Transverse colon (tissue), 4 donors: ENCODE measurements around the gene CNDP2.

Experiments used
- CTCF ChIP-seq, 5 experiments: fragments of 200-600 bp in 3 of 5; fragments of 450-650 bp in 2 of 5; sonication (generic) in 3 of 5; IDR thresholded peaks; 1 replicate in 2 of 5; 2 replicates in 3 of 5; pipeline ENCODE4 v1.5.1; 2016 to 2017; ENCODE audit warnings: antibody characterized with exemption in 5 of 5, inconsistent platforms in 3 of 5, mild to moderate bottlenecking in 2 of 5, moderate library complexity in 1 of 5
- EP300 ChIP-seq: sonication (generic); formaldehyde crosslinking; IDR thresholded peaks from one replicate; pipeline ENCODE4 v1.6.1; 2017; ENCODE audit warnings: antibody characterized with exemption, low read depth
- POLR2A ChIP-seq: fragments of 450-650 bp; IDR thresholded peaks from one replicate; pipeline ENCODE4 v1.6.1; 2016; ENCODE audit warnings: antibody characterized with exemption, mild to moderate bottlenecking, moderate library complexity
- POLR2AphosphoS5 ChIP-seq, 3 donors: sonication (generic); formaldehyde crosslinking; IDR thresholded peaks; one replicate each; pipeline ENCODE4 v1.6.1; 2016; ENCODE audit warnings: antibody characterized with exemption in 3 of 3

GRCh38 chr18:74547860-74548259 is 51.7 kb downstream of the CNDP2 start:
- TF ChIP-seq CTCF (IDR thresholded peaks at IDR 0.05), result no peak
- no peak for TF ChIP-seq POLR2A
- no peak for TF ChIP-seq EP300
- no peak for TF ChIP-seq POLR2AphosphoS5 (IDR thresholded peaks at IDR 0.05)
